Measurements from ENCODE around the gene FUBP1.

- no peak for TF ChIP-seq CTCF (CRISPR knock-in tag; IDR thresholded peaks at IDR 0.05)
- no peak for TF ChIP-seq EP300 (IDR thresholded peaks at IDR 0.05; ENCODE audit: low read depth in 2 of 2, low read length in 2 of 2)
- TF ChIP-seq EP300 (CRISPR knock-in tag; IDR thresholded peaks at IDR 0.05; ENCODE audit: borderline replicate concordance): no peak
- no peak for TF ChIP-seq ZBTB33 (CRISPR knock-in tag; IDR thresholded peaks at IDR 0.05)
- TF ChIP-seq NFYC (CRISPR knock-in tag; IDR thresholded peaks at IDR 0.05): no peak
- TF ChIP-seq MTF1 (CRISPR knock-in tag; IDR thresholded peaks at IDR 0.05): no peak
- no peak for TF ChIP-seq HMG20B (CRISPR knock-in tag; conservative IDR thresholded peaks at IDR 0.05)
- no peak for TF ChIP-seq TAF1 (CRISPR knock-in tag; IDR thresholded peaks at IDR 0.05)
- TF ChIP-seq LCORL (IDR thresholded peaks at IDR 0.05): no peak
- TF ChIP-seq LCORL (CRISPR knock-in tag; IDR thresholded peaks at IDR 0.05): no peak
These were observed 31.0 kb upstream of the FUBP1 start for GRCh38 chr1:78009836-78010235.
